ENCODE results near the gene SHOC2.

Gene SHOC2

DNA sequence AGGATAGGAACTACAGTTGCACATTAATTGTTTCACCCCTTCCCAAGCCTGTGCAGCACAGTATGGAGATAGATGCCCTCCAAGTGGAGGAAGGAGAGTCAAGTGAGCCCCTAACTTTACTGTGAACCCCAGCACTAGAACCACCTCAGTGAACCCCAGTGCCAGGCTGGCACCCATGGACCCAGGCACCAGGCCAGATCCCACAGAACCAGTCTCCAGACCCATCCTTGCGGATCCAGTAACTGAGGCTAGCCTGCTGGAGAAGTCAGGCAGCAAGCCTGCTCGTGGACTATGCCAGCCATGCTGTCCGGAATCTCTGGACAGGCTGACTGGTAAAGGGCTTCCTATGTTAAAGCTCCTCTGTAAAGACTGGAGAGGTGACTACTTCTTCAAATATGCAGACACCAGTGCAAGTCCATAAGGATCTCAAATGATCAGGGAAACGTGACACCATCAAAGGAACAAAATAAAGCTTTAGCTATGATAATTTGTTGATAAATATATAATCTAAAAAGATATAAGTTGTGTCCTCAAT is 27.7 kb downstream of the SHOC2 start:
- no peak for DNase-seq

- DNase-seq, result no peak
Measured at GRCh38 chr10:110951381-110951780, 32.0 kb downstream of the SHOC2 start.

GRCh38 chr10:110957606-110958005 is 38.2 kb downstream of the SHOC2 start:
- DNase-seq, result no peak

- no peak for DNase-seq
Measured at GRCh38 chr10:110959379-110960332, 40.3 kb downstream of the SHOC2 start.

DNA sequence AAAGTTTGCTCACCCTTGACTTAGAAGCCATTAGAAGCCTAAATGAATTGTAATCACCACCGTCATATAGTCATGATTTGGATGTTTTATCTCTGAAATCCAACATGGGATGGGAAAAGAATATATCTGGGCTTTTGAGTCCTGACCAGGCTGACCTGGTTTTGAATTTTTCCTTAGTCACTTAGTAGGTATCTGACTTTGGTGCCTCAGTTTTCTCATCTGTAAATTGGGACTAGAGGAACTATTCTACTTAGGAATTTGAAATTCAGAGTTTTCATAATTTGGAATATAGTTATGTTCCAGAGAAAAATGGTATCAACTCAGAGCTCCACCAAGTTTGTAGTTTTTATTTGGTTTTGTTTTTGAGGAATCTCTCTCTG is 40.9 kb downstream of the SHOC2 start:
- DNase-seq, result no peak

GRCh38 chr10:110962443-110962842 is 43.0 kb downstream of the SHOC2 start:
- no peak for DNase-seq

DNA sequence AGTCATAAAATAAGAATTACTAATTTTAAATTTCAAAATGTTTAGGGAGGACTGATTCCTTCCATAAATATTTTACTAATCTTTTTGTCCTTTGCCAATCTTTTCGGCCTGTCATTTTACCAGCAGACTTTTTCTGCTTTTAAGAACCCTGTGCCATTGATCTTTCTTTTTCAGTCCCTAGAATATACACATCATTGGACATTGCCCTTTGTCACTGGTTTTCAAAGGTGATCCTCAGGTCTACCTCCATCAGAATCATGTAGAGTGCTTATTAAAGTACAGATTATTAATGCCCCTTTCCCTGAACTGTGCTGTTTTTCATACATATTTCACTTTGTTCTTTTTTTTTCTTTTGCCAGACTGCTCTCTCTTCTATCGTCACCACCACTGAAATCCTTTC is 43.8 kb downstream of the SHOC2 start:
- DNase-seq, result no peak

DNA sequence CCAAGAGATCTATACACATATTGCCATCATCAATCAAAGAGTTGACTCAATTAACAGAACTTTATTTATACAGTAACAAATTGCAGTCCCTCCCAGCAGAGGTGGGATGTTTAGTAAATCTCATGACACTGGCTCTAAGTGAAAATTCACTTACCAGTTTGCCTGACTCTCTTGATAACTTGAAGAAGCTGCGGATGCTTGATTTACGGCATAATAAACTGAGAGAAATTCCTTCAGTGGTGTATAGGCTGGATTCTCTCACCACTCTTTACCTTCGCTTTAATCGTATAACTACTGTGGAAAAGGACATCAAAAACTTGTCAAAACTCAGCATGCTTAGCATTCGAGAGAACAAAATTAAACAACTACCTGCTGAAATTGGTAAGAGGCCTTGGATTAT is 45.3 kb downstream of the SHOC2 start:
- DNase-seq, result no peak

- DNase-seq, result no peak
Measured at GRCh38 chr10:110965216-110965615, 45.8 kb downstream of the SHOC2 start.

GRCh38 chr10:110966146-110966545 is 46.7 kb downstream of the SHOC2 start:
- no peak for DNase-seq

DNA sequence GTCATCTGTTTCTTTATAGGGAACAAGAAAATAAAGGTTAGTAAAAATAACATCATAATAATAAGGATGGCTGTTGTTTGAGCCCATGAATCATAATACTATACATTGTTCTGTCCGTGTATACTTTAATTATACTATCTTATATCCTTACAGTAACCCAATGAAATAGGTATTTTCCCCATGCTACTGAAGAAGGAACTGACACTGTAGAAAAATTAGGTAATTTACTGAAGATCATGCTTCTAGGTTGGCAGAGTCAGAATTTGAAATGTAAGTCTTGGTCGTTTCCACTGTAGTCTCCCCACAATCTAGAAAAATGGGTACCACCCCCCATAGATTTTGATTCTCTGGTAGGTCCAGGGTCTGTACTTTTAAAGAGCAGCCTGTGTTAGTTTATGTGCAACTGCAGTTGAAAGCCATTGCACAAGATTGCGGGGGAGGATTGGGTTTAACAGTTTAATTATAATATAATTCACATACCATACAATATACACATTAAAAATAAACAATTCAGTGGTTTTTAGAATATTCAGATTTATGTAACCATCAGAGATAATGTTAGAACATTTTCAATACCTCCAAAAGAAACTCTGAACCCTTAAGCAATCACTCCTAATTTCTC is 47.7 kb downstream of the SHOC2 start:
- DNase-seq, result no peak

GRCh38 chr10:110967645-110968044 is 48.2 kb downstream of the SHOC2 start:
- no peak for DNase-seq

GRCh38 chr10:110969183-110969582 is 49.8 kb downstream of the SHOC2 start:
- DNase-seq, result no peak

- DNase-seq, result no peak
Measured at GRCh38 chr10:110971638-110972037, 52.2 kb downstream of the SHOC2 start.

- no peak for DNase-seq
Measured at GRCh38 chr10:110972231-110973134, 53.1 kb downstream of the SHOC2 start.

DNA sequence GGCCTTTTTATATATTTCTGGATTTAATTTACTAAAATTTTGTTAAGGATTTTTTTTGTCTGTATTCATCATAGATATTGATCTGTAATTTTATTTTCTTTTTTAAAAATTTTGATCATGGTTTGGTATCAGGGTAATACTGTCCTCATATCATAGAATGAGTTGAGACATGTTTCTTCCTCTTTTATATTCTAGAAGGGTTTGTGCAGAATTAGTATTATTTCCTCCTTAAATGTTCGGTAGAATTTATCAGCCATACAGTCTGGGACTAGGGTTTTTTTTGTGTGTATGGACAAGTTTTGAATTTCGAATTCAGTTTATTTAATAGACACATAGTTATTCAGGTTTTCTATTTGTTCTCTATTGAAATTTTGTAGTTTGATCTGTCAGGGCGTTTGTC is 54.0 kb downstream of the SHOC2 start:
- DNase-seq, result no peak

- no peak for DNase-seq
Measured at GRCh38 chr10:110976577-110976976, 57.2 kb downstream of the SHOC2 start.

GRCh38 chr10:110977662-110978061 is 58.3 kb downstream of the SHOC2 start:
- no peak for DNase-seq

- DNase-seq, result no peak
Measured at GRCh38 chr10:110978204-110978603, 58.8 kb downstream of the SHOC2 start.

DNA sequence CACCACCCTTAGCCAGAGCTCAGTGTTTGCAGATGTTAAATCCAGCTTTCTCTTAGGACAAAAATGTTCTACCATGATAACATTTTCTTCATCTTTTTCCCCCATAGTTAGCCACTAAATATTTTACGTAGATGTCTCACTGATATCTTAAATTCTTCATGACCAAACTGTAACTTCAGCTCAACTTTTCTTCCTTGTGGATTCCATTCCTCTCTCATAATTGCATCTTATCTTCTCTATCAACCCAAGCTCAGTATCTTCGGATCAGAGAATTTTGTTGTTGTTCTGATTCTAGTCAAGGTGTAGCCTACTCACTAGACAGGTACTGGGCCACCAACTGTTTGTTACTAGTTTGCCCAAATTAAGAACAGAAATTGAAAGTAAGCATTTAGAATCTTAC is 60.2 kb downstream of the SHOC2 start:
- DNase-seq, result no peak

DNA sequence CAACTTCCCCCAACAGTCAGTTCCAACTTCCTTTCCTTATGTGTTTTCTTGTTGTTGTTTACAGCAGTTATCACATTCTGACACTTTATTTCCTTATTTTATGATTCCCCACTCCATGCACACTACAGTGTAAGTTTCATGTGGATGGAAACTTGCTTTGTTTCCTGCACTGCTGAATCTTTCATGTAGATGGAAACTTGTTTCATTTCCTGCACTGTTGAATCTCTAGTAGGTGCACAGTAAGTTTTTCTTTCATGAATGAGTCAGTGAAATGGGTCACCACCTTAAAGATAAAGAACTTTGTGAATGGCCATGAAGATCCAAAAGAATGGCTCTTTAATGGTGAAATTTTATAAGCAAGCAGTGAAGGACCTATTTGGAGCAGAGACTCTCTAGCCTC is 61.4 kb downstream of the SHOC2 start:
- DNase-seq, result no peak

DNA sequence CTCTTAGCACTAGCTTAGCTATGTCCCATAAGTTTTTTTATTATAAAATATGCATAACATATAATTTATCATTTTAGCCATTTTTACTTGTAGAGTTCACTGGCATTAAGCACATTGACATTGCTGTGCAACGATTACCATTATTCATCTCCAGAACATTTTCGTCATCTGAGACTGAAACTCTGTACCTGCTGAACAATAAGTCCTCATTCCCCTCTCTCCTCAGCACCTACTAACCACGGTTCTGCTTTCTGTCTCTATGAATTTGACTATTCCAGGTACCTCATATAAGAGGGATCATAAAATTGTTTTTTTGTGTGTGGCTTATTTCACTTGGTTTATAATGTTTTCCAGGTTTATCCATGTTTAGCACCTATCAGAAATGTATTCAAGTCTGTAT is 64.1 kb downstream of the SHOC2 start:
- no peak for DNase-seq
